HepG2 (cell line): ENCODE measurements around the gene LYPLA2. TPM values are rescaled to one million over a fixed set of nuclear protein-coding genes. Genes with fewer than 3 reads are reported as not detected.

Source experiments
- FOXO1 ChIP-seq: sonication (generic); formaldehyde crosslinking; IDR thresholded peaks from 2 replicates; pipeline ENCODE4 v1.4.0; 2020; ENCODE audit warnings: missing genetic modification reagents
- HNRNPLL ChIP-seq: fragments of 200-400 bp; formaldehyde crosslinking; IDR thresholded peaks from 2 replicates; pipeline ENCODE4 v1.6.1; 2017; ENCODE audit warnings: mild to moderate bottlenecking, low read depth, low read length; ENCODE audit not compliant: poor library complexity, severe bottlenecking
- IRX3 ChIP-seq: sonication (generic); formaldehyde crosslinking; IDR thresholded peaks from 2 replicates; pipeline ENCODE4 v1.8.1; 2023; ENCODE audit warnings: mild to moderate bottlenecking, low read depth, missing genetic modification reagents, borderline replicate concordance
- ISL2 ChIP-seq: sonication (generic); formaldehyde crosslinking; IDR thresholded peaks from 2 replicates; pipeline ENCODE4 v1.5.0; 2020; ENCODE audit warnings: missing genetic modification reagents
- JUND ChIP-seq: sonication (generic); formaldehyde crosslinking; IDR thresholded peaks from 2 replicates; pipeline ENCODE4 v1.8.0; 2022; ENCODE audit warnings: mild to moderate bottlenecking, missing genetic modification reagents
- KDM5B ChIP-seq: sonication (generic); formaldehyde crosslinking; IDR thresholded peaks from 2 replicates; pipeline ENCODE4 v1.4.0; 2020; ENCODE audit warnings: missing genetic modification reagents, mild to moderate bottlenecking, borderline replicate concordance
- MEIS1 ChIP-seq: sonication (generic); formaldehyde crosslinking; IDR thresholded peaks from 2 replicates; pipeline ENCODE4 v1.9.0; 2021; ENCODE audit warnings: mild to moderate bottlenecking, missing genetic modification reagents, moderate library complexity, borderline replicate concordance
- NCOA2 ChIP-seq: sonication (generic); formaldehyde crosslinking; IDR thresholded peaks from 2 replicates; pipeline ENCODE4 v1.8.0; 2022; ENCODE audit warnings: inconsistent platforms
- RAD51 ChIP-seq: fragments of 450-650 bp; IDR thresholded peaks from 2 replicates; pipeline ENCODE4 v1.6.1; 2016; ENCODE audit warnings: borderline replicate concordance
- RCOR2 ChIP-seq: IDR thresholded peaks from 2 replicates; pipeline ENCODE4 v1.6.1; 2016; ENCODE audit warnings: missing biosample characterization, missing genetic modification reagents
- RELA ChIP-seq: sonication (generic); formaldehyde crosslinking; IDR thresholded peaks from 2 replicates; pipeline ENCODE4 v1.4.0; 2020; ENCODE audit warnings: missing genetic modification reagents
- RFX5 ChIP-seq: IDR thresholded peaks from 2 replicates; pipeline ENCODE4 v1.6.1; 2011; ENCODE audit warnings: low read depth, low read length, improper control_type of control experiment
- SPEN ChIP-seq: sonication (generic); formaldehyde crosslinking; IDR thresholded peaks from 2 replicates; pipeline ENCODE4 v1.5.1; 2020; ENCODE audit warnings: low read depth, mild to moderate bottlenecking, missing genetic modification reagents
- TAF15 ChIP-seq: fragments of 200-400 bp; formaldehyde crosslinking; IDR thresholded peaks from one replicate; pipeline ENCODE4 v1.6.1; 2018; ENCODE audit warnings: mild to moderate bottlenecking, low read depth, low read length; ENCODE audit not compliant: poor library complexity, severe bottlenecking
- YEATS2 ChIP-seq: sonication (generic); formaldehyde crosslinking; IDR thresholded peaks from 2 replicates; pipeline ENCODE4 v1.4.0; 2020; ENCODE audit warnings: missing genetic modification reagents, borderline replicate concordance
- ZBTB2 ChIP-seq: sonication (generic); formaldehyde crosslinking; IDR thresholded peaks from 2 replicates; pipeline ENCODE4 v1.8.0; 2022; ENCODE audit warnings: low read depth, missing genetic modification reagents
- ZNF251 ChIP-seq: sonication (generic); formaldehyde crosslinking; IDR thresholded peaks from 2 replicates; pipeline ENCODE4 v1.9.0; 2021; ENCODE audit warnings: mild to moderate bottlenecking, missing genetic modification reagents
- ZNF44 ChIP-seq: sonication (generic); formaldehyde crosslinking; IDR thresholded peaks from 2 replicates; pipeline ENCODE4 v1.5.1; 2020; ENCODE audit warnings: mild to moderate bottlenecking, missing genetic modification reagents
- ZNF660 ChIP-seq: sonication (generic); formaldehyde crosslinking; IDR thresholded peaks from 2 replicates; pipeline ENCODE4 v1.5.1; 2020; ENCODE audit warnings: mild to moderate bottlenecking, low read depth, missing genetic modification reagents, borderline replicate concordance
- ZSCAN31 ChIP-seq: sonication (generic); formaldehyde crosslinking; IDR thresholded peaks from 2 replicates; pipeline ENCODE4 v1.5.0; 2020; ENCODE audit warnings: low read depth, mild to moderate bottlenecking, missing genetic modification reagents
- ZSCAN5A ChIP-seq: sonication (generic); formaldehyde crosslinking; IDR thresholded peaks from 2 replicates; pipeline ENCODE4 v1.8.0; 2022; ENCODE audit warnings: mild to moderate bottlenecking, missing genetic modification reagents, borderline replicate concordance
- polyA plus RNA-seq, 8 experiments: library from polyadenylated mRNA; depleted of rRNA in 3 of 8; stranded (reverse) in 7 of 8; unstranded in 1 of 8; fragments of >200 nt; fragmentation: Illumina TruSeq in 4 of 8; extraction: Trizol in 4 of 8; gene quantifications; 2 replicates each; pipeline versions ENCODE4 v1.2.1 to v1.2.3, GENCODE V29; 2011 to 2016; ENCODE audit warnings: low read depth in 4 of 8, missing spikeins in 1 of 8, mixed read lengths in 1 of 8; ENCODE audit not compliant: insufficient read depth in 1 of 8
- total RNA-seq, 5 experiments: library from RNA; depleted of rRNA; stranded (reverse); fragments of >200 nt; fragmentation: Illumina TruSeq; extraction: Trizol; gene quantifications; 2 replicates each; pipeline ENCODE4 v1.2.3, GENCODE V29; 2016; ENCODE audit warnings: low read depth in 1 of 5
- TF ChIP-seq, protein P1 (sequence below): sonication (generic); formaldehyde crosslinking; IDR thresholded peaks from 2 replicates; pipeline ENCODE4 v1.4.0; 2020; ENCODE audit warnings: missing genetic modification reagents
- TF ChIP-seq, protein P2 (sequence below): IDR thresholded peaks from 2 replicates; pipeline ENCODE4 v1.6.1; 2016; ENCODE audit warnings: low read depth, borderline replicate concordance
- TF ChIP-seq, protein P3 (sequence below): sonication (generic); formaldehyde crosslinking; IDR thresholded peaks from 2 replicates; pipeline ENCODE4 v1.5.0; 2020; ENCODE audit warnings: missing genetic modification reagents

Gene LYPLA2
- total and polyA plus RNA-seq, 2 of the 13 experiments (the other 11 are each of a cell fraction or from before 2014, with no cell fraction given) = 72.1 to 73.2 TPM

GRCh38 chr1:23799570-23800399 lies 8.8 kb downstream of the LYPLA2 start (continued):
- TF ChIP-seq, protein P1, sequence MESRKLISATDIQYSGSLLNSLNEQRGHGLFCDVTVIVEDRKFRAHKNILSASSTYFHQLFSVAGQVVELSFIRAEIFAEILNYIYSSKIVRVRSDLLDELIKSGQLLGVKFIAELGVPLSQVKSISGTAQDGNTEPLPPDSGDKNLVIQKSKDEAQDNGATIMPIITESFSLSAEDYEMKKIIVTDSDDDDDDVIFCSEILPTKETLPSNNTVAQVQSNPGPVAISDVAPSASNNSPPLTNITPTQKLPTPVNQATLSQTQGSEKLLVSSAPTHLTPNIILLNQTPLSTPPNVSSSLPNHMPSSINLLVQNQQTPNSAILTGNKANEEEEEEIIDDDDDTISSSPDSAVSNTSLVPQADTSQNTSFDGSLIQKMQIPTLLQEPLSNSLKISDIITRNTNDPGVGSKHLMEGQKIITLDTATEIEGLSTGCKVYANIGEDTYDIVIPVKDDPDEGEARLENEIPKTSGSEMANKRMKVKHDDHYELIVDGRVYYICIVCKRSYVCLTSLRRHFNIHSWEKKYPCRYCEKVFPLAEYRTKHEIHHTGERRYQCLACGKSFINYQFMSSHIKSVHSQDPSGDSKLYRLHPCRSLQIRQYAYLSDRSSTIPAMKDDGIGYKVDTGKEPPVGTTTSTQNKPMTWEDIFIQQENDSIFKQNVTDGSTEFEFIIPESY (CRISPR knock-in tag) = no peak; the same call in 1 of the 2 replicates
- TF ChIP-seq ZNF660 = no peak
- 0 out of 2 replicates have a peak, but pooled peaks have one; percentile 9 for TF ChIP-seq ZSCAN5A (CRISPR knock-in tag)
- no peak for TF ChIP-seq ISL2 (CRISPR knock-in tag)
- peak; percentile 26 for TF ChIP-seq HNRNPLL
- TF ChIP-seq JUND = 0 out of 2 replicates have a peak, but pooled peaks have one; percentile 30
- TF ChIP-seq KDM5B (CRISPR knock-in tag) = no peak
- no peak; the same call in 1 of the 2 replicates for TF ChIP-seq NCOA2
- no peak for TF ChIP-seq FOXO1 (CRISPR knock-in tag)
- TF ChIP-seq ZSCAN31 (CRISPR knock-in tag) = no peak
- 0 out of 2 replicates have a peak, but pooled peaks have one; percentile 33 for TF ChIP-seq ZBTB2 (CRISPR knock-in tag)
- TF ChIP-seq RELA (CRISPR knock-in tag) = no peak
- peak; percentile 53 for TF ChIP-seq TAF15
- TF ChIP-seq, protein P2, sequence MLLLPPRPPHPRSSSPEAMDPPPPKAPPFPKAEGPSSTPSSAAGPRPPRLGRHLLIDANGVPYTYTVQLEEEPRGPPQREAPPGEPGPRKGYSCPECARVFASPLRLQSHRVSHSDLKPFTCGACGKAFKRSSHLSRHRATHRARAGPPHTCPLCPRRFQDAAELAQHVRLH (CRISPR knock-in tag) = no peak
- TF ChIP-seq RAD51 = peak; percentile 37; the same call in 1 of the 2 replicates
- TF ChIP-seq SPEN = no peak; the same call in 1 of the 2 replicates
- no peak for TF ChIP-seq RCOR2
- no peak for TF ChIP-seq RFX5
- TF ChIP-seq IRX3 (CRISPR knock-in tag) = no peak; the same call in 1 of the 2 replicates
- peak; percentile 81 for TF ChIP-seq YEATS2 (CRISPR knock-in tag)
- TF ChIP-seq, protein P3, sequence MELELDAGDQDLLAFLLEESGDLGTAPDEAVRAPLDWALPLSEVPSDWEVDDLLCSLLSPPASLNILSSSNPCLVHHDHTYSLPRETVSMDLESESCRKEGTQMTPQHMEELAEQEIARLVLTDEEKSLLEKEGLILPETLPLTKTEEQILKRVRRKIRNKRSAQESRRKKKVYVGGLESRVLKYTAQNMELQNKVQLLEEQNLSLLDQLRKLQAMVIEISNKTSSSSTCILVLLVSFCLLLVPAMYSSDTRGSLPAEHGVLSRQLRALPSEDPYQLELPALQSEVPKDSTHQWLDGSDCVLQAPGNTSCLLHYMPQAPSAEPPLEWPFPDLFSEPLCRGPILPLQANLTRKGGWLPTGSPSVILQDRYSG (CRISPR knock-in tag) = no peak
- TF ChIP-seq ZNF251 (CRISPR knock-in tag) = no peak
- TF ChIP-seq MEIS1 (CRISPR knock-in tag) = no peak
- no peak for TF ChIP-seq ZNF44 (CRISPR knock-in tag)
